SIG-M5 treated with dmso at 0.1 percent for 504 hours (cell line): Measurements from ENCODE around the gene NEURL1B.
"Not testable (repeated sequence)": the region's sequence is repeated elsewhere in the genome, so short reads cannot be mapped to it uniquely, and the experiment has no call there.

Source experiments
- DNase-seq: peaks from one replicate; lab custom pipeline; 2025; ENCODE audit not compliant: unreplicated experiment; lab: John Stamatoyannopoulos, UW

The NEURL1B gene

GRCh38 chr5:172692981-172693380, 51.9 kb downstream of the NEURL1B start:
- DNase-seq: no peak

GRCh38 chr5:172694061-172694460, 53.0 kb downstream of the NEURL1B start:
- DNase-seq: no peak

GRCh38 chr5:172694541-172694940, 53.5 kb downstream of the NEURL1B start:
- no peak for DNase-seq

GRCh38 chr5:172695232-172696054, 54.4 kb downstream of the NEURL1B start:
- no peak for DNase-seq

- no peak for DNase-seq
Observed at GRCh38 chr5:172696171-172696849, 55.2 kb downstream of the NEURL1B start.

GRCh38 chr5:172697123-172698121, 56.4 kb downstream of the NEURL1B start:
- DNase-seq: peak; percentile 88

GRCh38 chr5:172699423-172699822, 58.4 kb downstream of the NEURL1B start:
- no peak for DNase-seq

- DNase-seq: no peak
Observed at GRCh38 chr5:172699999-172700364, 58.9 kb downstream of the NEURL1B start.

GRCh38 chr5:172700365-172701290, 59.6 kb downstream of the NEURL1B start:
- DNase-seq: no peak

GRCh38 chr5:172701291-172701656, 60.2 kb downstream of the NEURL1B start:
- DNase-seq: peak; percentile 22

- no peak for DNase-seq
Observed at GRCh38 chr5:172703952-172704351, 62.9 kb downstream of the NEURL1B start.

GRCh38 chr5:172705576-172706084, 64.6 kb downstream of the NEURL1B start:
- DNase-seq: no peak

GRCh38 chr5:172706796-172707195, 65.7 kb downstream of the NEURL1B start:
- DNase-seq: no peak

GRCh38 chr5:172707285-172708182, 66.5 kb downstream of the NEURL1B start:
- peak; percentile 17 for DNase-seq

GRCh38 chr5:172708183-172708505, 67.1 kb downstream of the NEURL1B start:
- DNase-seq: no peak

- DNase-seq: no peak
Observed at GRCh38 chr5:172710676-172711075, 69.6 kb downstream of the NEURL1B start.

GRCh38 chr5:172711321-172711861, 70.3 kb downstream of the NEURL1B start:
- DNase-seq: not testable (repeated sequence)

GRCh38 chr5:172712610-172713009, 71.5 kb downstream of the NEURL1B start:
- DNase-seq: no peak
